HEK293 (cell line): ENCODE results near the gene MTMR11.
A peak's percentile ranks its signal among the peaks of the same experiment; 100 is the strongest.

Experiments used
- GFI1B ChIP-seq: fragments of 450-650 bp; formaldehyde crosslinking; IDR thresholded peaks from 2 replicates; pipeline ENCODE4 v1.5.1; 2016; ENCODE audit warnings: missing biosample characterization, missing genetic modification characterization
- GLI4 ChIP-seq: fragments of 450-650 bp; formaldehyde crosslinking; IDR thresholded peaks from 2 replicates; pipeline ENCODE4 v1.5.1; 2016; ENCODE audit warnings: missing biosample characterization, missing genetic modification characterization
- WT1 ChIP-seq: fragments of 450-650 bp; formaldehyde crosslinking; IDR thresholded peaks from 2 replicates; pipeline ENCODE4 v1.5.1; 2016; ENCODE audit warnings: missing biosample characterization, missing genetic modification characterization
- YY2 ChIP-seq: fragments of 450-650 bp; formaldehyde crosslinking; IDR thresholded peaks from 2 replicates; pipeline ENCODE4 v1.5.1; 2016; ENCODE audit warnings: missing biosample characterization, missing genetic modification characterization
- ZEB2 ChIP-seq: fragments of 450-650 bp; formaldehyde crosslinking; IDR thresholded peaks from 2 replicates; pipeline ENCODE4 v1.5.1; 2016; ENCODE audit warnings: missing biosample characterization, missing genetic modification characterization
- ZFP41 ChIP-seq: fragments of 450-650 bp; formaldehyde crosslinking; IDR thresholded peaks from 2 replicates; pipeline ENCODE4 v1.5.1; 2016; ENCODE audit warnings: missing biosample characterization, missing genetic modification characterization, borderline replicate concordance
- ZNF214 ChIP-seq: fragments of 450-650 bp; formaldehyde crosslinking; IDR thresholded peaks from 2 replicates; pipeline ENCODE4 v1.5.1; 2017; ENCODE audit warnings: missing biosample characterization, mild to moderate bottlenecking, missing genetic modification characterization, borderline replicate concordance
- ZNF292 ChIP-seq: fragments of 450-650 bp; formaldehyde crosslinking; IDR thresholded peaks from 2 replicates; pipeline ENCODE4 v1.5.1; 2016; ENCODE audit warnings: low read depth, missing biosample characterization, missing genetic modification characterization, borderline replicate concordance
- ZNF335 ChIP-seq: fragments of 450-650 bp; formaldehyde crosslinking; conservative IDR thresholded peaks from 2 replicates; pipeline ENCODE4 v1.5.1; 2016; ENCODE audit warnings: missing biosample characterization, missing genetic modification characterization
- ZNF341 ChIP-seq: fragments of 450-650 bp; formaldehyde crosslinking; IDR thresholded peaks from 2 replicates; pipeline ENCODE4; 2016; ENCODE audit warnings: low read depth, missing biosample characterization, missing genetic modification characterization
- ZNF416 ChIP-seq: fragments of 450-650 bp; formaldehyde crosslinking; IDR thresholded peaks from 2 replicates; pipeline ENCODE4 v1.5.1; 2016; ENCODE audit warnings: missing biosample characterization, missing genetic modification characterization
- ZNF423 ChIP-seq: fragments of 450-650 bp; formaldehyde crosslinking; IDR thresholded peaks from 2 replicates; pipeline ENCODE4 v1.5.1; 2016; ENCODE audit warnings: missing biosample characterization, missing genetic modification characterization
- ZNF48 ChIP-seq: fragments of 450-650 bp; formaldehyde crosslinking; IDR thresholded peaks from 2 replicates; pipeline ENCODE4 v1.5.1; 2016; ENCODE audit warnings: missing biosample characterization, missing genetic modification characterization
- ZNF544 ChIP-seq: fragments of 450-650 bp; formaldehyde crosslinking; IDR thresholded peaks from 2 replicates; pipeline ENCODE4 v1.5.0; 2017; ENCODE audit warnings: missing biosample characterization, missing genetic modification characterization
- ZNF561 ChIP-seq: fragments of 450-650 bp; IDR thresholded peaks from 2 replicates; pipeline ENCODE4 v1.5.1; 2018; ENCODE audit warnings: missing biosample characterization, missing genetic modification characterization, borderline replicate concordance
- ZNF626 ChIP-seq: fragments of 450-650 bp; sonication (Bioruptor Pico); formaldehyde crosslinking; IDR thresholded peaks from 2 replicates; pipeline ENCODE4 v1.5.1; 2018; ENCODE audit warnings: missing biosample characterization, missing genetic modification characterization, inconsistent platforms
- ZNF660 ChIP-seq: fragments of 450-650 bp; IDR thresholded peaks from 2 replicates; pipeline ENCODE4 v1.5.1; 2018; ENCODE audit warnings: missing biosample characterization, mild to moderate bottlenecking, missing genetic modification characterization
- ZNF747 ChIP-seq: fragments of 450-650 bp; formaldehyde crosslinking; IDR thresholded peaks from 2 replicates; pipeline ENCODE4 v1.5.1; 2016; ENCODE audit warnings: missing biosample characterization, missing genetic modification characterization
- ZNF785 ChIP-seq: fragments of 450-650 bp; formaldehyde crosslinking; IDR thresholded peaks from 2 replicates; pipeline ENCODE4 v1.5.1; 2016; ENCODE audit warnings: missing biosample characterization, missing genetic modification characterization
- ZSCAN16 ChIP-seq: fragments of 450-650 bp; formaldehyde crosslinking; IDR thresholded peaks from 2 replicates; pipeline ENCODE4 v1.5.1; 2016; ENCODE audit warnings: missing biosample characterization, missing genetic modification characterization
- TF ChIP-seq, protein P1 (sequence below): fragments of 450-650 bp; formaldehyde crosslinking; conservative IDR thresholded peaks from 2 replicates; pipeline ENCODE4 v1.5.1; 2016; ENCODE audit warnings: low read depth, missing biosample characterization, missing genetic modification characterization
- TF ChIP-seq, protein P2 (sequence below): fragments of 450-650 bp; formaldehyde crosslinking; IDR thresholded peaks from 2 replicates; pipeline ENCODE4 v1.5.1; 2016; ENCODE audit warnings: missing biosample characterization, missing genetic modification characterization
- TF ChIP-seq, protein P3 (sequence below): fragments of 450-650 bp; formaldehyde crosslinking; IDR thresholded peaks from 2 replicates; pipeline ENCODE4 v1.5.1; 2016; ENCODE audit warnings: missing biosample characterization, missing genetic modification characterization
- TF ChIP-seq, protein P4 (sequence below): fragments of 450-650 bp; formaldehyde crosslinking; IDR thresholded peaks from 2 replicates; pipeline ENCODE4 v1.5.1; 2017; ENCODE audit warnings: missing biosample characterization, missing genetic modification characterization
- TF ChIP-seq, protein P5 (sequence below): fragments of 450-650 bp; formaldehyde crosslinking; IDR thresholded peaks from 2 replicates; pipeline ENCODE4 v1.5.1; 2016; ENCODE audit warnings: missing biosample characterization, missing genetic modification characterization
- TF ChIP-seq, protein P6 (sequence below): fragments of 450-650 bp; formaldehyde crosslinking; IDR thresholded peaks from 2 replicates; pipeline ENCODE4 v1.5.1; 2017; ENCODE audit warnings: missing biosample characterization, missing genetic modification characterization

MTMR11 gene

DNA sequence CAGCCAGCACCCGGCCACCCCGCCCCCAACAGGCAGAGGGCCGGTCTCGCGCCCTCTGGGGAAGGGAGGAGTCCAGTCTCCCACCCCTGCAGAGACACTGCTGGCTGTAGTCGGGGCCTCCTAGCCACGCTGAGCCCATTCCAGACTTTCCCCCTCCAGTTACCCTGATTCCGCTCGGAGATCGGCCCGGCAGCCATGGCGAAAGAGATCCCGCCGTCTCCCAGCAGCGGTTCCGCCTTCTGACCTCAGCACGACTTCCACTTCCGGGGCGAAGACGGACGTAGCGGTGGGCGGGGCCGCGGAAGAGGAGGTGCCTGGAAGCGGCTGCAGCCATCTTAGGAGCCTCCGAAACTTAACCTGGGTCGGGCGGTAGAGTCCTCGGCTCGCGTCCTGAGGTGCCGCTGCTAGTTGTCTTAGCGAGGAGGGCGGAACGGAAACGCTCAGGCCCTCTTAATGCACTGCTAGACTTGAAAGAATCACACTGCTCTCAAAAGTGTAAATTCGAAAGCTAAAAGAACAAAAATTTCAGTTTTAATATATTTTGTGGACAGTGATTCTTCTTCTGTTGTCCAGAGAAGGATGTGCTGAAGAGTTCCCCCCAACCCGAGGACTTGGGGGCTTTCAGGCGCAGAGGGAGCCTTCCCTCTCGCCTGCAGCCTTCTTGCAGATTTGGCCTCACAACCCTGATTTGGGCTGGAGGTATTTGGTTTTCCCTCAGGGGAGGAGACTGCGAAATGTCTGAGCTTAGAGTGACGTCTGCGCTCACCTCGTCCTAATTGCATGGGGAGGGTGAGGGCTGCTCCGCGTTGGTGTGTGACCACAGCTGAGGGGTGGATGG, 8.9 kb downstream of the MTMR11 start, which contains the start of gene SF3B4 (continued):
- TF ChIP-seq, protein P1, sequence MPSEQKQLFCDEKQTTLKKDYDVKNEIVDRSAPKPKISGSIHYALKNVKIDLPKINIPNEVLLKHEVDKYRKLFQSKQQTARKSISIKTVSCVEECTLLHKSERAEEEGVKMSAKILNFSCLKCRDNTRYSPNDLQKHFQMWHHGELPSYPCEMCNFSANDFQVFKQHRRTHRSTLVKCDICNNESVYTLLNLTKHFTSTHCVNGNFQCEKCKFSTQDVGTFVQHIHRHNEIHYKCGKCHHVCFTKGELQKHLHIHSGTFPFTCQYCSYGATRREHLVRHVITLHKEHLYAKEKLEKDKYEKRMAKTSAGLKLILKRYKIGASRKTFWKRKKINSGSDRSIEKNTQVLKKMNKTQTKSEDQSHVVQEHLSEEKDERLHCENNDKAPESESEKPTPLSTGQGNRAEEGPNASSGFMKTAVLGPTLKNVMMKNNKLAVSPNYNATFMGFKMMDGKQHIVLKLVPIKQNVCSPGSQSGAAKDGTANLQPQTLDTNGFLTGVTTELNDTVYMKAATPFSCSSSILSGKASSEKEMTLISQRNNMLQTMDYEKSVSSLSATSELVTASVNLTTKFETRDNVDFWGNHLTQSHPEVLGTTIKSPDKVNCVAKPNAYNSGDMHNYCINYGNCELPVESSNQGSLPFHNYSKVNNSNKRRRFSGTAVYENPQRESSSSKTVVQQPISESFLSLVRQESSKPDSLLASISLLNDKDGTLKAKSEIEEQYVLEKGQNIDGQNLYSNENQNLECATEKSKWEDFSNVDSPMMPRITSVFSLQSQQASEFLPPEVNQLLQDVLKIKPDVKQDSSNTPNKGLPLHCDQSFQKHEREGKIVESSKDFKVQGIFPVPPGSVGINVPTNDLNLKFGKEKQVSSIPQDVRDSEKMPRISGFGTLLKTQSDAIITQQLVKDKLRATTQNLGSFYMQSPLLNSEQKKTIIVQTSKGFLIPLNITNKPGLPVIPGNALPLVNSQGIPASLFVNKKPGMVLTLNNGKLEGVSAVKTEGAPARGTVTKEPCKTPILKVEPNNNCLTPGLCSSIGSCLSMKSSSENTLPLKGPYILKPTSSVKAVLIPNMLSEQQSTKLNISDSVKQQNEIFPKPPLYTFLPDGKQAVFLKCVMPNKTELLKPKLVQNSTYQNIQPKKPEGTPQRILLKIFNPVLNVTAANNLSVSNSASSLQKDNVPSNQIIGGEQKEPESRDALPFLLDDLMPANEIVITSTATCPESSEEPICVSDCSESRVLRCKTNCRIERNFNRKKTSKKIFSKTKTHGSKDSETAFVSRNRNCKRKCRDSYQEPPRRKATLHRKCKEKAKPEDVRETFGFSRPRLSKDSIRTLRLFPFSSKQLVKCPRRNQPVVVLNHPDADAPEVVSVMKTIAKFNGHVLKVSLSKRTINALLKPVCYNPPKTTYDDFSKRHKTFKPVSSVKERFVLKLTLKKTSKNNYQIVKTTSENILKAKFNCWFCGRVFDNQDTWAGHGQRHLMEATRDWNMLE (tag by site-specific recombination) = peak; percentile 94
- TF ChIP-seq ZNF214 (tag by site-specific recombination) = no peak
- peak; percentile 87 for TF ChIP-seq YY2 (tag by site-specific recombination)
- no peak for TF ChIP-seq WT1
- no peak for TF ChIP-seq ZNF544 (tag by site-specific recombination)
- no peak for TF ChIP-seq ZNF48
- TF ChIP-seq ZSCAN16 (tag by site-specific recombination) = no peak
- TF ChIP-seq ZNF626 = no peak
- peak; percentile 97 for TF ChIP-seq ZNF335
- TF ChIP-seq, protein P2, sequence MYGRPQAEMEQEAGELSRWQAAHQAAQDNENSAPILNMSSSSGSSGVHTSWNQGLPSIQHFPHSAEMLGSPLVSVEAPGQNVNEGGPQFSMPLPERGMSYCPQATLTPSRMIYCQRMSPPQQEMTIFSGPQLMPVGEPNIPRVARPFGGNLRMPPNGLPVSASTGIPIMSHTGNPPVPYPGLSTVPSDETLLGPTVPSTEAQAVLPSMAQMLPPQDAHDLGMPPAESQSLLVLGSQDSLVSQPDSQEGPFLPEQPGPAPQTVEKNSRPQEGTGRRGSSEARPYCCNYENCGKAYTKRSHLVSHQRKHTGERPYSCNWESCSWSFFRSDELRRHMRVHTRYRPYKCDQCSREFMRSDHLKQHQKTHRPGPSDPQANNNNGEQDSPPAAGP (tag by site-specific recombination) = no peak; the same call in 1 of the 2 replicates
- TF ChIP-seq ZNF747 = no peak
- TF ChIP-seq ZNF423 (tag by site-specific recombination) = no peak
- TF ChIP-seq ZNF785 (tag by site-specific recombination) = no peak
- no peak for TF ChIP-seq GFI1B (tag by site-specific recombination)
- TF ChIP-seq ZEB2 (tag by site-specific recombination) = no peak; the same call in 1 of the 2 replicates
- 0 out of 2 replicates have a peak, but pooled peaks have one; percentile 18 for TF ChIP-seq ZNF561 (tag by site-specific recombination)
- TF ChIP-seq, protein P3, sequence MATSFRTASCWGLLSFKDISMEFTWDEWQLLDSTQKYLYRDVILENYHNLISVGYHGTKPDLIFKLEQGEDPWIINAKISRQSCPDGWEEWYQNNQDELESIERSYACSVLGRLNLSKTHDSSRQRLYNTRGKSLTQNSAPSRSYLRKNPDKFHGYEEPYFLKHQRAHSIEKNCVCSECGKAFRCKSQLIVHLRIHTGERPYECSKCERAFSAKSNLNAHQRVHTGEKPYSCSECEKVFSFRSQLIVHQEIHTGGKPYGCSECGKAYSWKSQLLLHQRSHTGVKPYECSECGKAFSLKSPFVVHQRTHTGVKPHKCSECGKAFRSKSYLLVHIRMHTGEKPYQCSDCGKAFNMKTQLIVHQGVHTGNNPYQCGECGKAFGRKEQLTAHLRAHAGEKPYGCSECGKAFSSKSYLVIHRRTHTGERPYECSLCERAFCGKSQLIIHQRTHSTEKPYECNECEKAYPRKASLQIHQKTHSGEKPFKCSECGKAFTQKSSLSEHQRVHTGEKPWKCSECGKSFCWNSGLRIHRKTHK = no peak
- TF ChIP-seq, protein P4, sequence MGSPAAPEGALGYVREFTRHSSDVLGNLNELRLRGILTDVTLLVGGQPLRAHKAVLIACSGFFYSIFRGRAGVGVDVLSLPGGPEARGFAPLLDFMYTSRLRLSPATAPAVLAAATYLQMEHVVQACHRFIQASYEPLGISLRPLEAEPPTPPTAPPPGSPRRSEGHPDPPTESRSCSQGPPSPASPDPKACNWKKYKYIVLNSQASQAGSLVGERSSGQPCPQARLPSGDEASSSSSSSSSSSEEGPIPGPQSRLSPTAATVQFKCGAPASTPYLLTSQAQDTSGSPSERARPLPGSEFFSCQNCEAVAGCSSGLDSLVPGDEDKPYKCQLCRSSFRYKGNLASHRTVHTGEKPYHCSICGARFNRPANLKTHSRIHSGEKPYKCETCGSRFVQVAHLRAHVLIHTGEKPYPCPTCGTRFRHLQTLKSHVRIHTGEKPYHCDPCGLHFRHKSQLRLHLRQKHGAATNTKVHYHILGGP (tag by site-specific recombination) = no peak
- TF ChIP-seq, protein P5, sequence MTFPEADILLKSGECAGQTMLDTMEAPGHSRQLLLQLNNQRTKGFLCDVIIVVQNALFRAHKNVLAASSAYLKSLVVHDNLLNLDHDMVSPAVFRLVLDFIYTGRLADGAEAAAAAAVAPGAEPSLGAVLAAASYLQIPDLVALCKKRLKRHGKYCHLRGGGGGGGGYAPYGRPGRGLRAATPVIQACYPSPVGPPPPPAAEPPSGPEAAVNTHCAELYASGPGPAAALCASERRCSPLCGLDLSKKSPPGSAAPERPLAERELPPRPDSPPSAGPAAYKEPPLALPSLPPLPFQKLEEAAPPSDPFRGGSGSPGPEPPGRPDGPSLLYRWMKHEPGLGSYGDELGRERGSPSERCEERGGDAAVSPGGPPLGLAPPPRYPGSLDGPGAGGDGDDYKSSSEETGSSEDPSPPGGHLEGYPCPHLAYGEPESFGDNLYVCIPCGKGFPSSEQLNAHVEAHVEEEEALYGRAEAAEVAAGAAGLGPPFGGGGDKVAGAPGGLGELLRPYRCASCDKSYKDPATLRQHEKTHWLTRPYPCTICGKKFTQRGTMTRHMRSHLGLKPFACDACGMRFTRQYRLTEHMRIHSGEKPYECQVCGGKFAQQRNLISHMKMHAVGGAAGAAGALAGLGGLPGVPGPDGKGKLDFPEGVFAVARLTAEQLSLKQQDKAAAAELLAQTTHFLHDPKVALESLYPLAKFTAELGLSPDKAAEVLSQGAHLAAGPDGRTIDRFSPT (tag by site-specific recombination) = no peak
- peak; percentile 65 for TF ChIP-seq ZNF341
- TF ChIP-seq GLI4 (tag by site-specific recombination) = no peak
- TF ChIP-seq ZNF660 (tag by site-specific recombination) = peak; percentile 29
- TF ChIP-seq ZNF292 (tag by site-specific recombination) = no peak
- TF ChIP-seq, protein P6, sequence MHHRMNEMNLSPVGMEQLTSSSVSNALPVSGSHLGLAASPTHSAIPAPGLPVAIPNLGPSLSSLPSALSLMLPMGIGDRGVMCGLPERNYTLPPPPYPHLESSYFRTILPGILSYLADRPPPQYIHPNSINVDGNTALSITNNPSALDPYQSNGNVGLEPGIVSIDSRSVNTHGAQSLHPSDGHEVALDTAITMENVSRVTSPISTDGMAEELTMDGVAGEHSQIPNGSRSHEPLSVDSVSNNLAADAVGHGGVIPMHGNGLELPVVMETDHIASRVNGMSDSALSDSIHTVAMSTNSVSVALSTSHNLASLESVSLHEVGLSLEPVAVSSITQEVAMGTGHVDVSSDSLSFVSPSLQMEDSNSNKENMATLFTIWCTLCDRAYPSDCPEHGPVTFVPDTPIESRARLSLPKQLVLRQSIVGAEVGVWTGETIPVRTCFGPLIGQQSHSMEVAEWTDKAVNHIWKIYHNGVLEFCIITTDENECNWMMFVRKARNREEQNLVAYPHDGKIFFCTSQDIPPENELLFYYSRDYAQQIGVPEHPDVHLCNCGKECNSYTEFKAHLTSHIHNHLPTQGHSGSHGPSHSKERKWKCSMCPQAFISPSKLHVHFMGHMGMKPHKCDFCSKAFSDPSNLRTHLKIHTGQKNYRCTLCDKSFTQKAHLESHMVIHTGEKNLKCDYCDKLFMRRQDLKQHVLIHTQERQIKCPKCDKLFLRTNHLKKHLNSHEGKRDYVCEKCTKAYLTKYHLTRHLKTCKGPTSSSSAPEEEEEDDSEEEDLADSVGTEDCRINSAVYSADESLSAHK = 0 out of 2 replicates have a peak, but pooled peaks have one; percentile 17
- no peak for TF ChIP-seq ZNF416 (tag by site-specific recombination)
- no peak for TF ChIP-seq ZFP41 (tag by site-specific recombination)
